VCaP (cell line): ENCODE results near the gene VIPR2.
"Not testable (repeated sequence)": the region's sequence is repeated elsewhere in the genome, so short reads cannot be mapped to it uniquely, and the experiment has no call there.

ENCODE experiments used
- H3K27ac ChIP-seq: fragments of 450-650 bp; 2 replicates; pipeline ENCODE4 v1.5.1; 2017
- TF ChIP-seq, protein P1 (sequence below): fragments of 450-650 bp; conservative IDR thresholded peaks from 2 replicates; pipeline ENCODE4 v1.5.1; 2017; ENCODE audit warnings: mild to moderate bottlenecking, moderate library complexity

VIPR2 gene

GRCh38 chr7:159136442-159136841 is 8.2 kb downstream of the VIPR2 start:
- no peak overlapping the region for H3K27ac ChIP-seq
- TF ChIP-seq, protein P1, sequence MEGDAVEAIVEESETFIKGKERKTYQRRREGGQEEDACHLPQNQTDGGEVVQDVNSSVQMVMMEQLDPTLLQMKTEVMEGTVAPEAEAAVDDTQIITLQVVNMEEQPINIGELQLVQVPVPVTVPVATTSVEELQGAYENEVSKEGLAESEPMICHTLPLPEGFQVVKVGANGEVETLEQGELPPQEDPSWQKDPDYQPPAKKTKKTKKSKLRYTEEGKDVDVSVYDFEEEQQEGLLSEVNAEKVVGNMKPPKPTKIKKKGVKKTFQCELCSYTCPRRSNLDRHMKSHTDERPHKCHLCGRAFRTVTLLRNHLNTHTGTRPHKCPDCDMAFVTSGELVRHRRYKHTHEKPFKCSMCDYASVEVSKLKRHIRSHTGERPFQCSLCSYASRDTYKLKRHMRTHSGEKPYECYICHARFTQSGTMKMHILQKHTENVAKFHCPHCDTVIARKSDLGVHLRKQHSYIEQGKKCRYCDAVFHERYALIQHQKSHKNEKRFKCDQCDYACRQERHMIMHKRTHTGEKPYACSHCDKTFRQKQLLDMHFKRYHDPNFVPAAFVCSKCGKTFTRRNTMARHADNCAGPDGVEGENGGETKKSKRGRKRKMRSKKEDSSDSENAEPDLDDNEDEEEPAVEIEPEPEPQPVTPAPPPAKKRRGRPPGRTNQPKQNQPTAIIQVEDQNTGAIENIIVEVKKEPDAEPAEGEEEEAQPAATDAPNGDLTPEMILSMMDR: no peak

DNA sequence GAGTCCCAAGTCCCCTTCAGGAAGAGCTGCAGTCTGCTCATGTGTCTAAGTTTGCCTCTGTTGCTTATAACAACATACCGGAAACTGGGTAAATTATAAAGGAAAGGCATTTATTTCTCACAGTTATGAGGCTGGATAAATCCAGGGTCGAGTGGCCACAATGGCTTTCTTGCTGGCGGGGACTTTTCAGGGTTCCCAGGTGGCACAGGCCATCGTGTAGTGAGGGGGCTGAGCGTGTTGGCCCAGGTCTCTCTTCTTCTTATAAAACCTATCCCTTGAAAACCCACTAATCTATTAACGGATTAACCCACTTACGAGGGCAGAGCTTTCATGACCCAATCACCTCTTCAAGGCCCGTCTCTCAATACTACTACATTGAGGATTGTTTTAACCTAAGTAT is 8.7 kb downstream of the VIPR2 start:
- no peak overlapping the region for H3K27ac ChIP-seq
- TF ChIP-seq, protein P1: no peak

GRCh38 chr7:159132670-159133443 is 11.8 kb downstream of the VIPR2 start:
- not testable (repeated sequence) for H3K27ac ChIP-seq

- no peak overlapping the region for H3K27ac ChIP-seq
- TF ChIP-seq, protein P1: no peak
These were observed 13.8 kb downstream of the VIPR2 start for GRCh38 chr7:159130820-159131219.

DNA sequence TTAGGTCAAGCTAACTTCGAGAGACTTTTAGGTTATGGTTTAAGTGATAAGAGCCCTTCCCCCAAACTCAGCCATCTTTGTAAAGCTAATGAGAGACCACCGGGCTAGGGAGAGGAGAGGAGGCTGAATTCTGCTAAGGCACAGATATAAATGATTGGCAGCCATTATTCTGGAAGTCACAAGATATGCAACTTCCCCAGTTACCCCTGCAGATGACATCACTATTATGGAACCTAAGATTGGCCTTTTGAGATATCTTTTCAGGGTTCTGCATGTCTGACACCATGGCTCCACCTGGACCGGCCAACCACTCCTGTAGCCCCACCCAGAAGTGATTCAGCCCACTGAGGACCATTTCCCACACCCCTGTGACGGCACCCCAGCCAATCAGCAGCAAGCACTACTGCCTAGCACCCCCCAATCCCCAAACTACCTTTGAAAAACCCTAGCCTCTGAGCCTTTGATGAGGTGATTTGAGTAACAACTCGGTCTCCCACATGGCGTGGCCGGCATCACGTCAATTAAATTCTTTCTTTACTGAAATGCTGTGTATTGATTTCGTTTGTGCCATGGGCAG is 14.4 kb downstream of the VIPR2 start:
- TF ChIP-seq, protein P1: no peak
- no peak overlapping the region for H3K27ac ChIP-seq

DNA sequence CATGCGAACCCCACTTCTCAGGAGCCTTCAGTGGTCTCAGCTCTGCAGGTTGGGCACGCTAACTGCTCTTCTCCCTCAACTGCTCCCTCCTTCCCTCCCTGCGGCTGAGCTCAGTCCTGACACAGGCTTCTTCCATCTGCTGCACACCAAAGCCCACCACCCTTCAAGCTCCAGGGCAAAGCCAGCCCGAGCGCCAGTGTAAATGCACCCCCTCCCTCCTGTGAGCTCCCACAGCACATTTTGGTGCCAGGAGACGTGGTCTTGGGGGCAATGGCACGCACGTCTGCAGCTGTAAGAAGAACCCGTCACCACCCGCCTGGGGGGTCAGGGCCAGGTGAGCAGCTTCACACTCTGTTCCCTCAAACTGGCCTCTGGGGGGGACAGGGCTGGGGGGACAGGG is 15.9 kb downstream of the VIPR2 start:
- no peak overlapping the region for H3K27ac ChIP-seq
- TF ChIP-seq, protein P1: no peak

DNA sequence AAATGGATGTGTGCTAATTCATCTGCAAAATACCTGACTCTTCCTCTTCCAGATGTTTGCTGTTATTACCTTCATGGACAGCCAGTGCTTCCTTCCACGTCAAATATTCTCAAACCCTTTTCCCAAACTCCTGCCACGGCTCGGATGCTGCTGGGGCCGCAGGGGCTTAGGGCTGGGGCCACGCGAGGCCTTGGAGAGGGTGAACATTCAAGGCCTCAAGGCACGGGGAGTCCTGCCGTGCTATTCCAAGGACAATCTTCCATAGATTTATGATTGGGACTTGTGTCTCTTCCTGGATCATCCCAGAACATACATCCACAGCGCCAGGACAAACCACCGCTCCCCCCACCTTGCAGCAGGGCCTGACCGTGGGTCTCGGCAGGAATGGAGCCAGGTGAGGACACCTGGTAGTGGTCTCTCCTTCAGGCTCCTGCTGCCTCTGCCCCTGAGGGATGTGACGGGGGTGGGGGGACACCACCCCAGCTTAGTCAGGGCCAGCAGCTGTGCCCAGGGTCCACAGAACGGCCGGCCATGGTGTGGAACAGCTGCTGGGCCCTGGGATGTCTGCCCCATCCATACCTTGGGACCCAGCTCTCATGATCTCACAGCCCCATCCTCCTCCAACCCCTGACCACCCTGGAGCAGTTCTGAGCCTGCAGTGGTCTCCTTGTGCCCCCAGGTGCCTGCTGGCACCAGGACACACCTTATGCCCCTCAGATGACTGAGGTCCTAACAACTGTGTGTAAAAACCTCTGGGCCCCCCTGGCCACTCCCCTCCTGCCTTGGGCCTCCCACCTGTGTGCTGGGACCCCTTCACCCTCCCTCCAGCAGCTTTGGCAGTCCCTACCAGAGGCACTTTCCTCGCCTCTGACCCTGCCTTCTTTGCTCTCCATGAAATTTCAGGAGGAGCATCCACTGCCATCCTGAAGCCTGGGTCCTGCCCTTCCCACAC is 16.7 kb downstream of the VIPR2 start:
- no peak overlapping the region for H3K27ac ChIP-seq
- TF ChIP-seq, protein P1: no peak
